Bronchial smooth muscle cell (primary cell): Measurements from ENCODE around the gene EML3. TPM values are rescaled to one million over a fixed set of nuclear protein-coding genes. Genes with fewer than 3 reads are reported as not detected.

Experiments
- total RNA-seq: library from RNA; depleted of rRNA; stranded (reverse); fragments of >200 nt; gene quantifications from 2 replicates; pipeline ENCODE4 v1.2.1, GENCODE V29; 2014

The EML3 gene, protein sequence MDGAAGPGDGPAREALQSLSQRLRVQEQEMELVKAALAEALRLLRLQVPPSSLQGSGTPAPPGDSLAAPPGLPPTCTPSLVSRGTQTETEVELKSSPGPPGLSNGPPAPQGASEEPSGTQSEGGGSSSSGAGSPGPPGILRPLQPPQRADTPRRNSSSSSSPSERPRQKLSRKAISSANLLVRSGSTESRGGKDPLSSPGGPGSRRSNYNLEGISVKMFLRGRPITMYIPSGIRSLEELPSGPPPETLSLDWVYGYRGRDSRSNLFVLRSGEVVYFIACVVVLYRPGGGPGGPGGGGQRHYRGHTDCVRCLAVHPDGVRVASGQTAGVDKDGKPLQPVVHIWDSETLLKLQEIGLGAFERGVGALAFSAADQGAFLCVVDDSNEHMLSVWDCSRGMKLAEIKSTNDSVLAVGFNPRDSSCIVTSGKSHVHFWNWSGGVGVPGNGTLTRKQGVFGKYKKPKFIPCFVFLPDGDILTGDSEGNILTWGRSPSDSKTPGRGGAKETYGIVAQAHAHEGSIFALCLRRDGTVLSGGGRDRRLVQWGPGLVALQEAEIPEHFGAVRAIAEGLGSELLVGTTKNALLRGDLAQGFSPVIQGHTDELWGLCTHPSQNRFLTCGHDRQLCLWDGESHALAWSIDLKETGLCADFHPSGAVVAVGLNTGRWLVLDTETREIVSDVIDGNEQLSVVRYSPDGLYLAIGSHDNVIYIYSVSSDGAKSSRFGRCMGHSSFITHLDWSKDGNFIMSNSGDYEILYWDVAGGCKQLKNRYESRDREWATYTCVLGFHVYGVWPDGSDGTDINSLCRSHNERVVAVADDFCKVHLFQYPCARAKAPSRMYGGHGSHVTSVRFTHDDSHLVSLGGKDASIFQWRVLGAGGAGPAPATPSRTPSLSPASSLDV
- total RNA-seq: 17.5 and 17.8 TPM in 2 replicates

GRCh38 chr11:62612366-62613290 is at the start of gene EML3, which contains the start of gene ROM1:
Gene EML3 (minus strand): TSS chr11:62612775. CDS start chr11:62612457, 318 bp downstream.
Gene ROM1 (plus strand): TSS chr11:62613257. CDS start chr11:62613282, 25 bp downstream.

DNA sequence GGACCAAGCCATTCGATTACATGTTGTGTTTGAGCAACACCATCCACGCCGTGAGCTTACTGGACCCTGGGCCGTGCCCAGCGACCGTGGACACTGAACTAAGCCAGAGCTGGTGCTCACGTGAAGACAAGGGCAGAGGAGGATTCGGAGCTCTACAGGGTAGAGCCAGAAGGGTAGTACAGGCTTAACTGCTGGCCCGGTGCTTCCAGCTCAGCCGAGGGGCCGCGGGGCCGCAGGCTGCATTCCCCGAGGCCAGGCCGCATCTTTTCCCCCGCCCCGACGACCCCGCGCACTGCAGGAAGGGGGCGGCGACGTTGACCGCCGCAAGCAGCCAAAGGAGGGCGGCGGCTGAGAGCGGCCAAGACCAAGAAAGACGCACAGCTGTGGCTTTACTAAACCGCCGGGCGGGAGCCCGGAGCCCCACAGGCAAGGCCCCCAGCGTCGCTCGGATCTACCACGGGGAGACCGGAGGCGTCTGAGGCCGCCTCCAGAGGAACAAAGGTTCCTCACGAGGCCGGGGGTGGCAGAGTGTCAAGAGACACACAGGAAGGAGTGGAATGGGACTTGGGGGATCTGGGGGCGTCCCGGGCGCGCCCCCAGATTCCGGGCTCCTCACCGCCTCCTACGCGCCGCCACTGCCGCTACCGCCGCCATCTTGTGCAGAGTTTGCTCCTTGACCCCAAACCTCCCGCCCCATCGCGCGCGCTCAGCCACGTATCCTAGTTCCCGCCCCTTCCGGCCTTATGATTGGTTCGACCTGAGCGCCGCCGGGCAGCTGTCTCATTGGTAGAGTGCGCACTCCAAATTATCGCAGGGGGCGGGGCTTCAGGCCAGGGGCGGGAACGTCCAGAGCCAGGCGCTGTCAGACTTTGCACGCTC is 33.6 kb upstream of the EML3 start, which contains the start of gene GANAB:
Gene GANAB, minus strand, starts transcription at position 668 of the 879 bp plus-strand sequence. Its CDS starts 14 bp downstream, at position 654.

DNA sequence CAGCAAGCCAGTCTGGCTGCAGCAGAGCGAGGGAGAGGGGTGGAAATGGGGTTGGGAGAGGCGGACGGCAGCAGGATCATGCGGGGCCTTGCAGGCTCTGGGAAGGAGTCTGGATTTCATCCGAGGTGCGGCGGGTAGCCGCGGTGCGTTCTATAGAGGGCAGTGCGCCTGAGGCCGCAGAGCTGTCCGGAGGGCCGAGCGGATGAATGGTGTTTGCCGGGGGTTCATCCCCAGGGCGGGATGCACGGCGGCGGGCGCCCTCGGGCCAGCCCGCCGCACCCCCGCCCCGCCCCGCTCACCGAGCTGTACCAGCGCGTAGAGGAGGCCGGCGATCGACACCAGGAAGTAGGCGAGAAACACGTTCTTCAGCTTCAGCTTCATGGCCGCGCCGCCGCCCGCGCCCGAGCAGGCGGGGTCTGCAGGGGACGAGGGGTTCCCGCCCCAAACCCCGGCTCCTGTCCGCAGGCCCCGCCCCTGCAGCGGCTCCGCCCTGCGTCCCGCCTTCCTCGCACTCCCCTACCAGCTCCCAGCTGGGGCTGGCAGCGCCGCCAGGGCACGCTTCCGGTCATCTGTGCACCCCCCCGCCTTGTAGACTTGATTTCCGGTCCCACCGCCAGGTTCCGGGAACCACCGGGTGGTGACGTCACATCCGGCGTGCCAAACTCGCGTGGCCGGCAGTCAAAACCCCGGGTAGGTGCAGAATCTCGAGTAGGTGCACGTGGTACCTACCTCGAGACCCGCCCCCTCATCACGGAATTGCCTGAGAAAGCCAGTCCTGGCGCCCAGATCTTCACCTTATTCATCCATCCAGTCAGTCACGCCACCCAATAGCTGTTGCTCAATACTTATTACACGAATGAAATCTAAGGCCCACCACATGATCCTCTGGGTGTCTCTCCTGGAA is 9.2 kb upstream of the EML3 start, which contains the start of gene B3GAT3:
Gene B3GAT3, minus strand, starts transcription at position 420 of the 904 bp plus-strand sequence. Its CDS starts 39 bp downstream, at position 381.

DNA sequence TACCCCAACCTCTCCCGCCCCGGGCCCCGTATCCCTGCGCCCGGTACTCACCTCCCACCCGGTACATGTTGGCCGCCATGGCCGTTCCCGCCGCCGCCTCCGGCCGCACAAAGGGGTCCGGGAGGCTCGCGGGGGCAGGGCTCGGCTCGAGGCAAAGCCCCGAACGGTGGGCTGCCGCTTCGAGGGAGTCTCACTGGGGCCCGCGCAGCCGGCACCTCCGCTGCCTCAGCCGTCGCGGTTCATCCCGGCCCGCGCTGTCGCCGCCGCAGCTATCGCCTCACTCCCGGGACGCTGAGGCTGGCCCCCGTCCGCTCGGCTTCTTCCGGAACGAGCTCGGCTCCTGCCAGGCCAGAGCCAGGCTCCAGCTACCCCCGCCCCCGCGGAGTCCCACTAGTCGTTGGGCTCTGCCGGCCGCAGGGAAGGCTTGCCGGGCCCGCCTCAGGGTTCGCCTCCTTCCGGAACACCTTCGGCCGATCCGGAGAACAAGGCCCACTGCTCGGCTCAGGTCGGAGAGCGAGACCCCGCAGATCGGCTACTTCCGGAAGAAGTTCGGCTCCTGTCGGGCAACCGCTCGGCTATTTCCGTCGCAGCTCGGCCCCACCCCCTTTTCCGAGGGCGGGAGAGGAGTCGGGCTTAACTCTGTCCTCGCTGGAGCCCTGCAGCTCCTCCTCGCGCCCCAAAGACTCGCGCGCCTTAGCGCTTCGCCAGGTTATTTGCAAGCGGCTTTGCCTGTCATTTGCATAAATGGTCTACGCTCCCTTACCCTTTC is 11.0 kb downstream of the EML3 start, which contains the start of gene MTA2:
Gene MTA2, minus strand, starts transcription at position 494 of the 769 bp plus-strand sequence. Its CDS starts 415 bp downstream, at position 79.

DNA sequence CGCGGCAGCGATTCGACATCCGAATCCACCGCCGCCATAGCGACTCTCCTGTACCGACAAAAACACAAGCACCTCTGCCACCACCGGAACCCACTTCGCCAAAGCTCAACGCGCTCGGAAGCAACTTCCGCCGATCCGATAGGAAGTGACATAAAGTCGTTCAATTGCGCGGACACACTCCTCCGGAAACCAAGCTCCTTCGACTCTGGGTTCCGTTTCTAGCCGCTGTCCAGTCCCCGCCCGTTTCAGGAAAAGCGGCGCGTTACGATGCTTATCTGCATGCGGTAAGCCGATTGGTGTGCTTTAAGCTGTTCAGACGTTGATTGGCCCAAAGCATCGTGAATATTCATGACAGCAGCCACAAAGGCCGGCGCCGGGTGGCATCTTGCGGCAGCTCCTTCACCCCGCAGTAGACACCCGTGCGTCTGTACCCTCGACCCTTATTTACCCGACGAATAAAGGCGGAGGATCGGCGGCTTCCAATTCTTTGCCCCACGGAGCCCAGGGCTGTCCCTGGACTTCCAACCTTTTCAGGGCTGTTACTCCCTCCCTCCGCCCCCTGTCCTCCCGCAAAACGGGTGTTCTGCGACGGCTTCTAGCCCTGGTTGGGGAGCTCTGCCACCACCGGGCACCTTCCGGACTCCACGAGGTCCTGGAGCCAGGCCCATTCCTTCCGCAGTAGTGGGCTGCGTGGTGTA is 21.0 kb downstream of the EML3 start, which contains the start of gene TUT1:
Gene TUT1, minus strand, starts transcription at position 76 of the 698 bp plus-strand sequence. Its CDS starts 38 bp downstream, at position 38.

DNA sequence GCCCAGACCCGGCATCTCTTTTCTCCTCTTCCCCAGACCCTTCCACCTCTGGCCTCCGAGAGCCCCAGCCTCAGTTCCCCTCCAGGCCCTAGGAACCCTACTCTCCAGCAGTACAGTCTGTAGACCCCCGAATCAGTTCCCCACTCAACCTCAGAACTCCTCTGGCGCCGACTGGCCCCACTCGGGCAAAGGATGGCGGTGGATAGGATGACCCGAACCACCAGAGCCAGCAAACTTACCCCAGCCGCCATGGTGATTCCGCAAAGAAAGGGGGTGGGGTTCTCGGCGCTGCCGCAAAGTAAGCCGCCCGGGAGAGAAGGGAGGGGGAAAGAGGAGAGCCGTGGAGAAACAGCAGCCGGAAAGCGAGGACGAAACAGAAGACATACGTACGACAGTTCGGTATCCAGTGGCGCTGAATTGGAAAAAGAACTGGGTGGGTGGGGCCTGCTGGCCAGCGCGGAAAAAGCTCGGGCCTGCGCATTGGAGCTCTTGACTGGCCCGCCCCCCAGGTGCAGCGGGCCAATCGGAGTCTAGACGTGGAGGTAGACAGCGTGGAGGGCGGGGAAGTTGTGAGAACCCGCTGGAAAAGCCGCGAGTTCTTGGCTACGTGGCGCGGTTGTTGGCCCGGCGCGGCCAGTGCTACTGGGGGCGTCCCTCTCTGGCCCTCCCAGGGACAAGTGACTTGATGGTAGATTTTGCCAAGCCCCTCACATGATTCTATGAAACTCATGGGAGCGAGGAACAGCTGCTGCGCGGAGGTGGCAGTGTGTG is 38.8 kb downstream of the EML3 start, which contains the start of gene EEF1G:
Gene EEF1G, minus strand, starts transcription at position 300 of the 771 bp plus-strand sequence. Its CDS starts 49 bp downstream, at position 251.

Other genes with a start within 250 kb of the EML3 start
- gene SCGB1A1, start 193.7 kb downstream of the EML3 start, total RNA-seq: not detected in 2 replicates
- gene AHNAK, start 66.0 kb downstream of the EML3 start, total RNA-seq: 361 and 516 TPM in 2 replicates
- gene EEF1G, start 38.9 kb downstream of the EML3 start, total RNA-seq: 1,318 and 1,601 TPM in 2 replicates
- 5.6 and 5.8 TPM in 2 replicates for gene TUT1, start 21.3 kb downstream of the EML3 start, total RNA-seq
- 88.4 and 96.0 TPM in 2 replicates for gene MTA2, start 10.9 kb downstream of the EML3 start, total RNA-seq
- gene ROM1, start 482 bp upstream of the EML3 start, total RNA-seq: 3.9 and 10.4 TPM in 2 replicates
- gene B3GAT3, start 9.2 kb upstream of the EML3 start, total RNA-seq: 16.7 and 22.1 TPM in 2 replicates
- 218 and 268 TPM in 2 replicates for gene GANAB, start 33.8 kb upstream of the EML3 start, total RNA-seq
- gene INTS5, start 40.5 kb upstream of the EML3 start, total RNA-seq: 13.4 and 15.6 TPM in 2 replicates
- 21.0 and 29.3 TPM in 2 replicates for gene C11orf98, start 52.4 kb upstream of the EML3 start, total RNA-seq
- gene CSKMT, start 52.5 kb upstream of the EML3 start, total RNA-seq: 8.7 and 9.6 TPM in 2 replicates
- gene UQCC3, start 58.9 kb upstream of the EML3 start, total RNA-seq: 10.4 and 13.1 TPM in 2 replicates
- gene LBHD1, start 59.5 kb upstream of the EML3 start, total RNA-seq: 2.7 TPM in 2 replicates
- 201 and 302 TPM in 2 replicates for gene UBXN1, start 66.3 kb upstream of the EML3 start, total RNA-seq
- 29.8 and 36.9 TPM in 2 replicates for gene LRRN4CL, start 76.8 kb upstream of the EML3 start, total RNA-seq
- gene BSCL2, start 94.6 kb upstream of the EML3 start, total RNA-seq: 43.8 and 52.2 TPM in 2 replicates
- gene GNG3, start 94.9 kb upstream of the EML3 start, total RNA-seq: not detected in 2 replicates
- 10.8 and 13.2 TPM in 2 replicates for gene HNRNPUL2, start 114.7 kb upstream of the EML3 start, total RNA-seq
- 30.4 and 36.1 TPM in 2 replicates for gene TTC9C, start 115.7 kb upstream of the EML3 start, total RNA-seq
- gene ZBTB3, start 141.4 kb upstream of the EML3 start, total RNA-seq: 9.5 and 12.5 TPM in 2 replicates
- gene POLR2G, start 148.8 kb upstream of the EML3 start, total RNA-seq: 77.7 and 93.2 TPM in 2 replicates
- gene TAF6L, start 158.6 kb upstream of the EML3 start, total RNA-seq: 22.2 and 28.9 TPM in 2 replicates
- 19.1 and 23.2 TPM in 2 replicates for gene TMEM179B, start 174.6 kb upstream of the EML3 start, total RNA-seq
- gene TMEM223, start 179.2 kb upstream of the EML3 start, total RNA-seq: 10.7 and 10.9 TPM in 2 replicates
- 15.4 and 21.0 TPM in 2 replicates for gene NXF1, start 192.7 kb upstream of the EML3 start, total RNA-seq
- 42.6 and 50.5 TPM in 2 replicates for gene STX5, start 219.3 kb upstream of the EML3 start, total RNA-seq
- not detected in 2 replicates for gene TEX54, start 220.1 kb upstream of the EML3 start, total RNA-seq
- 54.7 and 67.1 TPM in 2 replicates for gene WDR74, start 226.8 kb upstream of the EML3 start, total RNA-seq